Pancreas (tissue), 10 donors: ENCODE results near the gene IQCN. TPM values are rescaled to one million over a fixed set of nuclear protein-coding genes. Genes with fewer than 3 reads are reported as not detected.
"Not testable (repeated sequence)": the region's sequence is repeated elsewhere in the genome, so short reads cannot be mapped to it uniquely, and the experiment has no call there.

Experiments used
- ATAC-seq, 4 donors: fragments of 200-7000 bp; cut with Tn5 transposase; one replicate each; pipeline versions ENCODE4 v1.8.0 to v1.9.1; 2020; ENCODE audit warnings: mild to moderate bottlenecking in 4 of 4, moderate library complexity in 4 of 4
- DNase-seq, 6 donors: peaks; one replicate each; pipeline ENCODE4 v3.0.0-alpha.2; 2020
- FAIRE-seq: peaks from 2 replicates; lab custom pipeline; 2012; peaks lifted over from hg19 to GRCh38; lab: Jason Lieb, UNC
- H3K27ac ChIP-seq, 4 donors: fragments of 200-600 bp; sonication (generic); 1 replicate in 3 of 4; 2 replicates in 1 of 4; pipeline versions ENCODE4 v1.5.0 to v1.8.0; 2020
- H3K27me3 ChIP-seq, 4 donors: fragments of 200-600 bp; one replicate each; pipeline ENCODE4 v1.8.0; 2021
- H3K36me3 ChIP-seq, 3 donors: fragments of 200-600 bp; sonication (generic) in 1 of 3; one replicate each; pipeline versions ENCODE4 v1.5.0 to v1.8.0; 2020 to 2021
- H3K4me1 ChIP-seq, 3 donors: fragments of 200-600 bp; one replicate each; pipeline ENCODE4 v1.8.0; 2021
- H3K4me3 ChIP-seq, 4 donors: fragments of 200-600 bp; sonication (generic) in 2 of 4; one replicate each; pipeline versions ENCODE4 v1.5.0 to v1.8.0; 2020 to 2021
- H3K9me3 ChIP-seq, 4 donors: fragments of 200-600 bp; one replicate each; pipeline ENCODE4 v1.8.0; 2021
- WGBS, 2 donors: extraction: QIAGEN DNeasy Blood & Tissue Kit; methylation state at CpG; one replicate each; pipeline ENCODE4 v1.1.7; 2013; 5-methylcytosine and 5-hydroxymethylcytosine counted together
- intact Hi-C, 3 donors: fragments of 100-400 bp; cut with DNase I; formaldehyde crosslinking; loops; one replicate each; pipeline versions ENCODE4 v1.11.1 to v1.14.2; 2022
- polyA plus RNA-seq, 2 donors: library from polyadenylated mRNA; stranded (reverse); fragments of 200-250 nt; gene quantifications; one replicate each; pipeline ENCODE4 v1.2.3, GENCODE V29; 2013
- total RNA-seq, 6 donors: library from RNA; stranded (reverse); fragmentation: NEBNext Ultra II Directional in 4 of 6; extraction: Animal tissue kit (Norgen Biotek cat#: 25700) in 4 of 6; gene quantifications; one replicate each; pipeline versions ENCODE4 v1.2.1 to v1.2.4, GENCODE V29; 2021 to 2023
- TF ChIP-seq, protein P1 (sequence below), 4 donors: fragments of 200-600 bp; sonication (generic) in 3 of 4; IDR thresholded peaks; one replicate each; pipeline versions ENCODE4 v1.5.0 to v1.8.0; 2021; ENCODE audit warnings: antibody characterized with exemption in 4 of 4
- donor health status: healthy with polysubstance abuse.
- donor health status: DM: no; HTN: no; CAD: no; lungs with moderate emphysema.
- donor health status: DM: no; HTN: no; CAD: no.
- donor health status: control.
- donor health status: control.
- donor health status: Bipolar disorder and iron deficiency.
- donor health status: DM: yes; HTN: yes; CAD: no.
- donor health status: DM: no; HTN: no; CAD: no.
- donor health status: DM: no; HTN: no; CAD: no.
- donor health status: DM: yes; HTN: yes; CAD: no.

The IQCN gene
- total and polyA plus RNA-seq, 8 donors: 1.0 to 25.3 (median 3.2) TPM

DNA sequence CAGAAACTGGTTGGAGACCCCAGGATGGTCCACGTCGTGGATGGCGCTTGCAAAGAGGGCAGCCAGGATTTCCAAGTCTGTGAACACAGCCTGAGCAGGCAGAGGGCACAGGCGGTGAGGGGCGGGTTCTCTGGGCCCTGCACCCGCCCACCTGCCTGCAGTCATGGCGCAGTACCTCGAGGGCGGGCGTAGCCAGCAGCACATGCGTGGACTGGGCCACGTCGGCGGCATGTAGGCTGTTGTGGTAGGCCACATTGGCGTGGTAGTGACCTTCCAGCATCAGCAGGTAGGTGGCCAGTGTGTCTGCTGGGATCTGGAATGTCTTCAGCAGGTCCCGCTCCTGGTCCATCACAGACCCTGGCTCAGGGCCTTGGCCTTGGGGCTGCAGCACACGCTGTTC lies 56.1 kb downstream of the IQCN start:
- H3K4me1 ChIP-seq: no peaks in the 10 kb centered on the region
- H3K4me3 ChIP-seq: no peak overlapping the region
- intact Hi-C loops: loop anchor here in 1 of 3 donors (10.0 kb wide), 1 partner anchor 47 kb away; no protein-coding TSS in a partner anchor
- WGBS, 2 donors: 76 to 85% methylated on average over 17 of the region's 17 CpGs
- no peak for DNase-seq
- TF ChIP-seq, protein P1, sequence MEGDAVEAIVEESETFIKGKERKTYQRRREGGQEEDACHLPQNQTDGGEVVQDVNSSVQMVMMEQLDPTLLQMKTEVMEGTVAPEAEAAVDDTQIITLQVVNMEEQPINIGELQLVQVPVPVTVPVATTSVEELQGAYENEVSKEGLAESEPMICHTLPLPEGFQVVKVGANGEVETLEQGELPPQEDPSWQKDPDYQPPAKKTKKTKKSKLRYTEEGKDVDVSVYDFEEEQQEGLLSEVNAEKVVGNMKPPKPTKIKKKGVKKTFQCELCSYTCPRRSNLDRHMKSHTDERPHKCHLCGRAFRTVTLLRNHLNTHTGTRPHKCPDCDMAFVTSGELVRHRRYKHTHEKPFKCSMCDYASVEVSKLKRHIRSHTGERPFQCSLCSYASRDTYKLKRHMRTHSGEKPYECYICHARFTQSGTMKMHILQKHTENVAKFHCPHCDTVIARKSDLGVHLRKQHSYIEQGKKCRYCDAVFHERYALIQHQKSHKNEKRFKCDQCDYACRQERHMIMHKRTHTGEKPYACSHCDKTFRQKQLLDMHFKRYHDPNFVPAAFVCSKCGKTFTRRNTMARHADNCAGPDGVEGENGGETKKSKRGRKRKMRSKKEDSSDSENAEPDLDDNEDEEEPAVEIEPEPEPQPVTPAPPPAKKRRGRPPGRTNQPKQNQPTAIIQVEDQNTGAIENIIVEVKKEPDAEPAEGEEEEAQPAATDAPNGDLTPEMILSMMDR (IDR thresholded peaks at IDR 0.05): no peak
- no peaks in the 10 kb centered on the region for H3K36me3 ChIP-seq
- no peak overlapping the region for H3K27ac ChIP-seq
- no peaks in the 10 kb centered on the region for H3K27me3 ChIP-seq
- no peak for ATAC-seq
- H3K9me3 ChIP-seq: no peaks in the 10 kb centered on the region
- FAIRE-seq: no peak

DNA sequence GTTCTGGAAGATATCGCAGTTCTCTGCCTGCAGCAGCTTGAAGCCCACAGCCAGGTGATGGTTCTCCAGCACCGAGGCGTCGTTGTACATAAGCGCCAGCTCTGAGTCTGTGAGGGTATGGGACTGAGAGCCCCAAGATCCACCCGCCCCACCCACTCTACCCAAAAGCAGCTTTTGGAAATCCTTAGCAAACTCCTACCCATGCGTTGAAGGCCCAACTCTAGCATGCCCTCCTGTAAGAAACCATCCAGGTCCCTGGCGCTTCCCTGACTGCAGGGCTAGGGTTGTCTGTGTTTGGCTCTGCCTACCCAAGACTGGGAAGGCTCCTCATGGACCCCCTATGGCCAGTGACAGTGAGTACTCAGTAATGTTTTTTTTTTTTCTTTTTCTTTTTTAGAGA lies 57.5 kb downstream of the IQCN start:
- no peak for FAIRE-seq
- H3K27me3 ChIP-seq: no peaks in the 10 kb centered on the region
- ATAC-seq: no peak
- H3K9me3 ChIP-seq: no peaks in the 10 kb centered on the region
- TF ChIP-seq, protein P1 (IDR thresholded peaks at IDR 0.05): no peak
- no peak overlapping the region for H3K27ac ChIP-seq
- H3K36me3 ChIP-seq: no peaks in the 10 kb centered on the region
- 93 to 94% methylated on average over 8 of the region's 8 CpGs for WGBS, 2 donors
- intact Hi-C loops: loop anchor here in 1 of 3 donors (10.0 kb wide), 1 partner anchor 48 kb away; no protein-coding TSS in a partner anchor
- no peak overlapping the region for H3K4me3 ChIP-seq
- no peak for DNase-seq
- H3K4me1 ChIP-seq: no peaks in the 10 kb centered on the region

DNA sequence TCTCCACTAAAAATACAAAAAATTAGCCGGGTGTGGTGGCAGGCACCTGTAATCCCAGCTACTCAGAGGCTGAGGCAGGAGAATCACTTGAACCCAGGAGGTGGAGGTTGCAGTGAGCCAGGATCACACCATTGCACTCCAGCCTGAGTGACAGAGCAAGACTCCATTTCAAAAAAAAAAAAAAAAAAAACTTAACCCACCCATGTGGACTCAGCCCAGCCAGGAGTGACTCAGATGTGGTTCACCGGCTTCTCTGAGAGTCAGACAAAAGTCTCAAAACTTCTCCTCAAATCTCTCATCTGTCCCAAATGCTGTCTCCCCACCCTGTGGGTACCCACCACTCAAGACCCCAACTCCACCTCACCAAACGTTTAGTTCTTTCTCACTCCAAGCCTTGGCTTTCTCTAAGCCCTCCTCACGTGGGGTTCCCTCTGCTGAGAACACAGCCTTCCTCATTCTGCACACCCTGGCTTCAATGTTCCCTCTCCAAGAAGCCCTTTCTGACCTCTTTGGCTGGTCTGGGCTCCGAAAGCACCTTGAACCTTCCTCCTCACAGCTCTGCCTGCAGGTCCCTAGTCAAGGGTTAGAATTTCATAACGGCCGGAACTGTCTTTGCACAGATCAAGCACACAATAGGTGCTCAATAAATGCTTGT lies 59.3 kb downstream of the IQCN start:
- TF ChIP-seq, protein P1 (IDR thresholded peaks at IDR 0.05): no peak
- no peak overlapping the region for H3K4me3 ChIP-seq
- H3K27me3 ChIP-seq: no peaks in the 10 kb centered on the region
- intact Hi-C loops: loop anchor here in 2 of 3 donors (5.0 to 10.0 kb wide), 2 partner anchors 42 to 50 kb away; a partner anchor contains a TSS
- WGBS, 2 donors: 67 to 71% methylated on average over 7 of the region's 7 CpGs
- H3K4me1 ChIP-seq: no peaks in the 10 kb centered on the region
- no peak overlapping the region for H3K27ac ChIP-seq
- H3K36me3 ChIP-seq: no peaks in the 10 kb centered on the region
- H3K9me3 ChIP-seq: no peaks in the 10 kb centered on the region
- DNase-seq: no peak
- no peak for FAIRE-seq
- ATAC-seq: no peak

DNA sequence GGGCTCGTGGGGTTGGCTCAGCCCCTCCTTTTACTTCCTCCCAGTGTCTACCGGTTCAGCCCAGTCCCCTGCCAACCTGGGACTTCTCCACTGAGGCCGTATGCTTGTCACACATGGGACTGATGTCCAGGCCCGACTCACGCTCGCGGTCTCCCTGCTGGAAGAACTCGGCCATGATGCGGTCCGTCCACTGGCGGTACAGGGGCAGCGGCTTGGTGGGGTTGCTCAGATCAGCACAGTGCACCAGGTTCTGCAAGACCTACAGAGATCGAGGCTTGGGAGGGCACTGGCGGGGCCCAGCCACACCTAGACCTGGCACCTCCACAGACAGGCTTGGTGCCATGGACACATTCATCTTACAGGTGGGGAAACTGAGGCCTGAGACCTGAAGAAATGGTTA lies 62.6 kb downstream of the IQCN start:
- intact Hi-C loops: loop anchor here in 2 of 3 donors (5.0 to 10.0 kb wide), 2 partner anchors 46 to 53 kb away; a partner anchor contains a TSS

DNA sequence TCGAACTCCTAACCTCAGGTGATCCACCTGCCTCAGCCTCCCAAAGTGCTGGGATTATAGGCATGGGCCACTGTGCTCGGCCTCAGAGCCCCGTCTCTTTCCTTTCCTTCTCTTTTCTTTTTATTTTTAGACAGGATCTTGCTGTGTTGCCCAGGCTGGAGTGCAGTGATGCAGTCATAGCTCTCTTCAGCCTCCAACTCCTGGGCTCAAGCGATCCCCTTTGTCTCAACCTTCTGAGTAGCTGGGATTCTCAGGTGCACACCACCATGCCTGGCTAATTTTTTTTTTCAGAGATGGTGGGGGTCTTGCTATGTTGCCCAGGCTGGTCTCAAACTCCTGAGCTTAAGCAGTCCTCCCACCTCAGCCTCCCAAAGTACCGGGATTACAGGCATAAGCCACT lies 64.3 kb downstream of the IQCN start:
- not testable (repeated sequence) for FAIRE-seq, H3K9me3 ChIP-seq, H3K4me3 ChIP-seq, H3K27me3 ChIP-seq, DNase-seq, ATAC-seq, H3K36me3 ChIP-seq, H3K4me1 ChIP-seq, H3K27ac ChIP-seq
- WGBS, 2 donors: 70 to 89% methylated on average over 4 to 5 of the region's 5 CpGs
- intact Hi-C loops: loop anchor here in 2 of 3 donors (5.0 to 10.0 kb wide), 2 partner anchors 47 to 55 kb away; a partner anchor contains a TSS

More for the DNA sequence above, 62.6 kb downstream of the IQCN start:
- H3K4me1 ChIP-seq: no peaks in the 10 kb centered on the region
- 73 to 79% methylated on average over 14 of the region's 14 CpGs for WGBS, 2 donors
- no peaks in the 10 kb centered on the region for H3K27me3 ChIP-seq
- TF ChIP-seq, protein P1 (IDR thresholded peaks at IDR 0.05): no peak
- H3K36me3 ChIP-seq: no peaks in the 10 kb centered on the region
- FAIRE-seq (no peak), DNase-seq (no peak), ATAC-seq (no peak)
- no peak overlapping the region for H3K27ac ChIP-seq
- no peak overlapping the region for H3K4me3 ChIP-seq
- no peaks in the 10 kb centered on the region for H3K9me3 ChIP-seq
